Neural crest cell (in vitro differentiated cells): ENCODE measurements around the gene CEPT1. TPM values are rescaled to one million over a fixed set of nuclear protein-coding genes. Genes with fewer than 3 reads are reported as not detected.
A peak's percentile ranks its signal among the peaks of the same experiment; 100 is the strongest.
"Not testable (repeated sequence)": the region's sequence is repeated elsewhere in the genome, so short reads cannot be mapped to it uniquely, and the experiment has no call there.

Experiments used
- DNase-seq: peaks from one replicate; pipeline ENCODE4 v3.0.0; 2021; ENCODE audit warnings: low read depth, mixed read lengths, low spot score
- H3K27ac Mint-ChIP-seq: one replicate; pipeline ENCODE4 v1.8.0; 2021; ENCODE audit warnings: mild to moderate bottlenecking, mixed read lengths; ENCODE audit not compliant: unreplicated experiment
- H3K27me3 Mint-ChIP-seq: 2 replicates; pipeline ENCODE4 v1.8.0; 2021; ENCODE audit warnings: low read depth, mild to moderate bottlenecking, mixed read lengths
- H3K36me3 Mint-ChIP-seq: 2 replicates; pipeline ENCODE4 v1.8.0; 2021; ENCODE audit warnings: low read depth, mild to moderate bottlenecking, mixed read lengths
- H3K4me1 Mint-ChIP-seq: 2 replicates; pipeline ENCODE4 v1.8.0; 2021; ENCODE audit warnings: mixed read lengths
- H3K4me3 Mint-ChIP-seq: one replicate; pipeline ENCODE4 v1.8.0; 2021; ENCODE audit warnings: mild to moderate bottlenecking, mixed read lengths
- H3K9me3 Mint-ChIP-seq: 2 replicates; pipeline ENCODE4 v1.8.0; 2021; ENCODE audit warnings: mixed read lengths
- CTCF ChIP-seq: fragments of 200-600 bp; sonication (generic); conservative IDR thresholded peaks from 2 replicates; pipeline ENCODE4 v1.5.0; 2021; ENCODE audit warnings: antibody characterized with exemption, mild to moderate bottlenecking
- long read RNA-seq: library from polyadenylated mRNA; unstranded; transcript quantifications from one replicate; pipeline ENCODE4 v2.0.0, GENCODE V29; 2020
- total RNA-seq: library from RNA; stranded (reverse); gene quantifications from 2 replicates; pipeline ENCODE4 v1.2.1, GENCODE V29; 2021

CEPT1 gene
- 24.2 and 27.3 TPM in 2 replicates for total RNA-seq
- long read RNA-seq, transcript CEPT1-201 (9 exons, 2,198 nt), result major isoform, 40 of 63 reads
- long read RNA-seq, partial matches to known transcripts, result 15 of 63 reads
- long read RNA-seq, other reads (novel, unspliced or antisense), result 8 of 63 reads

- H3K27ac Mint-ChIP-seq, result peak within 1 kb of the TSS; percentile 100
- TF ChIP-seq CTCF, result no peak
- H3K4me1 Mint-ChIP-seq, result peaks cover 32% of the 10 kb centered on the region
- peak; percentile 96 for DNase-seq
- H3K36me3 Mint-ChIP-seq, result no peaks in the 10 kb centered on the region
- peak within 1 kb of the TSS; percentile 99 for H3K4me3 Mint-ChIP-seq
- no peaks in the 10 kb centered on the region for H3K27me3 Mint-ChIP-seq
- H3K9me3 Mint-ChIP-seq, result no peaks in the 10 kb centered on the region
These were observed at the start of gene CEPT1, which contains the start of gene DRAM2 for GRCh38 chr1:111139956-111140679. CEPT1 (plus strand) TSS chr1:111140223; CDS start chr1:111147715, 7,492 bp downstream. DRAM2 (minus strand) TSS chr1:111140093; CDS start chr1:111131554, 8,539 bp downstream.

- peaks cover 34% of the 10 kb centered on the region for H3K36me3 Mint-ChIP-seq
- peaks cover 30% of the 10 kb centered on the region for H3K9me3 Mint-ChIP-seq
- not testable (repeated sequence) for H3K27me3 Mint-ChIP-seq, H3K27ac Mint-ChIP-seq, H3K4me1 Mint-ChIP-seq, H3K4me3 Mint-ChIP-seq, DNase-seq
These were observed 44.6 kb upstream of the CEPT1 start for GRCh38 chr1:111095421-111095820.

- H3K9me3 Mint-ChIP-seq, result peaks cover 38% of the 10 kb centered on the region
- peaks cover 46% of the 10 kb centered on the region for H3K36me3 Mint-ChIP-seq
- peaks cover 5% of the 10 kb centered on the region for H3K27me3 Mint-ChIP-seq
- no peaks in the 10 kb centered on the region for H3K4me1 Mint-ChIP-seq
- no peak for TF ChIP-seq CTCF
- DNase-seq, result no peak
- H3K27ac Mint-ChIP-seq, result no peak overlapping the region
- H3K4me3 Mint-ChIP-seq, result no peak overlapping the region
These were observed 42.5 kb upstream of the CEPT1 start for GRCh38 chr1:111097356-111098099.

GRCh38 chr1:111099289-111099688 lies 40.7 kb upstream of the CEPT1 start:
- Mint-ChIP-seq H3K36me3 (peaks cover 48% of the 10 kb centered on the region), H3K27me3 (no peaks in the 10 kb centered on the region)

GRCh38 chr1:111101854-111102642 lies 38.0 kb upstream of the CEPT1 start:
- no peak overlapping the region for H3K27ac Mint-ChIP-seq
- no peaks in the 10 kb centered on the region for H3K4me1 Mint-ChIP-seq
- peaks cover 36% of the 10 kb centered on the region for H3K9me3 Mint-ChIP-seq
- H3K27me3 Mint-ChIP-seq, result no peaks in the 10 kb centered on the region
- H3K36me3 Mint-ChIP-seq, result peaks cover 53% of the 10 kb centered on the region
- DNase-seq, result no peak
- H3K4me3 Mint-ChIP-seq, result no peak overlapping the region
- no peak for TF ChIP-seq CTCF

More at GRCh38 chr1:111099289-111099688, 40.7 kb upstream of the CEPT1 start:
- Mint-ChIP-seq H3K9me3 (peaks cover 37% of the 10 kb centered on the region), H3K4me1 (no peaks in the 10 kb centered on the region), H3K4me3 (no peak overlapping the region), H3K27ac (no peak overlapping the region)
- no peak for TF ChIP-seq CTCF
- no peak for DNase-seq
